WTC11 (cell line): ENCODE data around the gene EPHB3. TPM values are rescaled to one million over a fixed set of nuclear protein-coding genes. Genes with fewer than 3 reads are reported as not detected.
A peak's percentile ranks its signal among the peaks of the same experiment; 100 is the strongest.

Experiments
- ATF2 ChIP-seq: sonication (generic); formaldehyde crosslinking; IDR thresholded peaks from 2 replicates; pipeline ENCODE4 v1.8.1; 2022; ENCODE audit warnings: low read depth, missing genetic modification reagents, borderline replicate concordance
- ATF6 ChIP-seq: sonication (generic); formaldehyde crosslinking; IDR thresholded peaks from 2 replicates; pipeline ENCODE4 v1.8.1; 2023; ENCODE audit warnings: mild to moderate bottlenecking, missing genetic modification reagents
- CREM ChIP-seq: sonication (generic); formaldehyde crosslinking; IDR thresholded peaks from 2 replicates; pipeline ENCODE4 v1.8.1; 2022; ENCODE audit warnings: mild to moderate bottlenecking, missing genetic modification reagents, moderate library complexity
- ESRRA ChIP-seq: sonication (generic); formaldehyde crosslinking; IDR thresholded peaks from 2 replicates; pipeline ENCODE4 v1.8.1; 2022; ENCODE audit warnings: mild to moderate bottlenecking, missing genetic modification reagents, borderline replicate concordance
- ETV6 ChIP-seq: sonication (generic); formaldehyde crosslinking; IDR thresholded peaks from 2 replicates; pipeline ENCODE4 v1.8.1; 2022; ENCODE audit warnings: mild to moderate bottlenecking, missing genetic modification reagents
- FOXJ3 ChIP-seq: sonication (generic); formaldehyde crosslinking; IDR thresholded peaks from 2 replicates; pipeline ENCODE4 v1.9.0; 2021; ENCODE audit warnings: missing genetic modification reagents, mild to moderate bottlenecking, borderline replicate concordance
- GRHL2 ChIP-seq: fragments of 250-450 bp; sonication (Bioruptor Pico); IDR thresholded peaks from 2 replicates; pipeline ENCODE4 v1.8.0; 2022; ENCODE audit warnings: mild to moderate bottlenecking, moderate library complexity; ENCODE audit not compliant: insufficient replicate concordance, severe bottlenecking
- HMGA2 ChIP-seq: fragments of 250-450 bp; sonication (Bioruptor Pico); IDR thresholded peaks from 2 replicates; pipeline ENCODE4 v1.4.0; 2021; ENCODE audit warnings: mild to moderate bottlenecking, moderate library complexity
- NFE2L1 ChIP-seq: sonication (generic); formaldehyde crosslinking; IDR thresholded peaks from 2 replicates; pipeline ENCODE4 v1.8.1; 2023; ENCODE audit warnings: missing genetic modification reagents
- NR1H2 ChIP-seq: sonication (generic); formaldehyde crosslinking; IDR thresholded peaks from 2 replicates; pipeline ENCODE4 v1.9.0; 2021; ENCODE audit warnings: mild to moderate bottlenecking, moderate library complexity, missing genetic modification reagents
- NR2C2 ChIP-seq: sonication (generic); formaldehyde crosslinking; IDR thresholded peaks from 2 replicates; pipeline ENCODE4 v1.8.0; 2022; ENCODE audit warnings: mild to moderate bottlenecking, missing genetic modification reagents
- OVOL2 ChIP-seq: fragments of 250-450 bp; sonication (Bioruptor Pico); IDR thresholded peaks from 2 replicates; pipeline ENCODE4 v1.9.0; 2021; ENCODE audit warnings: mild to moderate bottlenecking, borderline replicate concordance
- SOX15 ChIP-seq: fragments of 250-450 bp; sonication (Bioruptor Pico); IDR thresholded peaks from 2 replicates; pipeline ENCODE4 v1.9.0; 2021; ENCODE audit warnings: mild to moderate bottlenecking
- SP1 ChIP-seq: sonication (generic); formaldehyde crosslinking; conservative IDR thresholded peaks from 2 replicates; pipeline ENCODE4 v1.8.1; 2022; ENCODE audit warnings: missing genetic modification reagents
- TEAD1 ChIP-seq: sonication (generic); formaldehyde crosslinking; IDR thresholded peaks from 2 replicates; pipeline ENCODE4 v1.8.0; 2022; ENCODE audit warnings: mild to moderate bottlenecking, missing genetic modification reagents
- ZNF219 ChIP-seq: sonication (generic); formaldehyde crosslinking; IDR thresholded peaks from 2 replicates; pipeline ENCODE4 v1.8.0; 2023; ENCODE audit warnings: missing genetic modification reagents, mild to moderate bottlenecking, borderline replicate concordance
- ZNF396 ChIP-seq: fragments of 250-450 bp; sonication (Bioruptor Pico); IDR thresholded peaks from 2 replicates; pipeline ENCODE4 v1.8.0; 2021; ENCODE audit warnings: mild to moderate bottlenecking, moderate library complexity, borderline replicate concordance
- total RNA-seq: library from RNA; stranded (reverse); gene quantifications from 3 replicates; pipeline ENCODE4 v1.2.3, GENCODE V29; 2021
- TF ChIP-seq, protein P1 (sequence below): sonication (generic); formaldehyde crosslinking; IDR thresholded peaks from 2 replicates; pipeline ENCODE4 v1.8.1; 2022; ENCODE audit warnings: missing genetic modification reagents, borderline replicate concordance
- TF ChIP-seq, protein P2 (sequence below): sonication (generic); formaldehyde crosslinking; IDR thresholded peaks from 2 replicates; pipeline ENCODE4 v1.8.1; 2022; ENCODE audit warnings: mild to moderate bottlenecking, moderate library complexity, missing genetic modification reagents
- TF ChIP-seq, protein P3 (sequence below): sonication (generic); formaldehyde crosslinking; conservative IDR thresholded peaks from 2 replicates; pipeline ENCODE4 v1.8.1; 2022; ENCODE audit warnings: mild to moderate bottlenecking, missing genetic modification reagents
- TF ChIP-seq, protein P4 (sequence below): sonication (generic); formaldehyde crosslinking; IDR thresholded peaks from 2 replicates; pipeline ENCODE4 v1.8.0; 2022; ENCODE audit warnings: missing genetic modification reagents
- TF ChIP-seq, protein P5 (sequence below): sonication (generic); formaldehyde crosslinking; IDR thresholded peaks from 2 replicates; pipeline ENCODE4 v1.8.1; 2023; ENCODE audit warnings: mild to moderate bottlenecking, missing genetic modification reagents, moderate library complexity
- TF ChIP-seq, protein P6 (sequence below): fragments of 250-450 bp; sonication (Bioruptor Pico); IDR thresholded peaks from 2 replicates; pipeline ENCODE4 v1.9.0; 2021; ENCODE audit warnings: moderate library complexity, mild to moderate bottlenecking, inconsistent platforms, borderline replicate concordance
- TF ChIP-seq, protein P7 (sequence below): sonication (generic); formaldehyde crosslinking; IDR thresholded peaks from 2 replicates; pipeline ENCODE4 v1.8.1; 2023; ENCODE audit warnings: mild to moderate bottlenecking, missing genetic modification reagents, moderate library complexity
- TF ChIP-seq, protein P8 (sequence below): sonication (generic); formaldehyde crosslinking; IDR thresholded peaks from 2 replicates; pipeline ENCODE4 v1.8.0; 2023; ENCODE audit warnings: missing genetic modification reagents

EPHB3 gene
- total RNA-seq, 1 experiment from 2014 or later: 11.4 TPM

DNA sequence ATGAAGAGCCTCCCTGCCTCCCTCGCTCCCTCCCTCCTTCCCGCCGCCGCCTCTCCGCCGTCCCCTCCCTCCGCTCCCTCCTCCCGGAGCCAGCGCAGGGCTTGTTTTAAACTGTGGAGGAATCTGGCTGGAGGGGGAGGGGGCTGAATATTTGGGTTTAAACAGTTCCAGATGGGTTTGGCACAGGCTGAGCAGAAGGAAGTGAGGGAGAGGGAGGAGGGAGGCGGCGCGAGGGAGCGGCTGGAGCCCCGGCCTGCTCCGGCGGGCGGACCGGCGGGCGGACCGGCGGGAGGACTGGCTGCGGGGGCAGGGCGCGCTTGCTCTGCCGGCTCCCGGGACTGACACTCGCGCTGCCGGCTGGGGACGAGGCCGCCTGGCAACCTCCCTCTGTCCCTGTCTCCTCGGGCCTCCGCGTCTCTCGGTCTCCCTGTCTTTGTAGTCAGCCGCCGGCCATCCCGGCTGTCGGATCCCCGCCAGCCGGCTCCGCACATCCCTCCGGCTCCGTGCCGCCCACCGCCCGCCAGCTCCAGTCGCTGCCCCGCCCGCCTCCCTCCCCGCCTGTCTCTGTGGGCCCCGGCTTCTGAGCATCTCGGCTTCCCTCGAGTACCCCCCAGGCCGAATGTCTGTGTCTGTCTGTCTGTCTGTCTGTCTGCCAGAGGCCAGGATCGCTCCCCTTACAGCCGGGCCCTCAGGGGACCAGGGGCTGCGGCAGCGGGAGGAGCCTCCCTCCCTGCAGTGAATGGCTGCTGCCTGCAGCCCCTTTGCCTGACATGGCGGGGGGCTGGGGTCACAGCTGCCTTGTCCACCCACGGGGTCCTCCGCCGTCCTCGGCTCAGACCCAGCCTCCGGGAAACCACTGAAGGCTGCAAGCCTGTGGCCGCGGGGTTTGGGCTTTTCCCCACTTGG lies 7.6 kb downstream of the EPHB3 start (continued):
- TF ChIP-seq, protein P1, sequence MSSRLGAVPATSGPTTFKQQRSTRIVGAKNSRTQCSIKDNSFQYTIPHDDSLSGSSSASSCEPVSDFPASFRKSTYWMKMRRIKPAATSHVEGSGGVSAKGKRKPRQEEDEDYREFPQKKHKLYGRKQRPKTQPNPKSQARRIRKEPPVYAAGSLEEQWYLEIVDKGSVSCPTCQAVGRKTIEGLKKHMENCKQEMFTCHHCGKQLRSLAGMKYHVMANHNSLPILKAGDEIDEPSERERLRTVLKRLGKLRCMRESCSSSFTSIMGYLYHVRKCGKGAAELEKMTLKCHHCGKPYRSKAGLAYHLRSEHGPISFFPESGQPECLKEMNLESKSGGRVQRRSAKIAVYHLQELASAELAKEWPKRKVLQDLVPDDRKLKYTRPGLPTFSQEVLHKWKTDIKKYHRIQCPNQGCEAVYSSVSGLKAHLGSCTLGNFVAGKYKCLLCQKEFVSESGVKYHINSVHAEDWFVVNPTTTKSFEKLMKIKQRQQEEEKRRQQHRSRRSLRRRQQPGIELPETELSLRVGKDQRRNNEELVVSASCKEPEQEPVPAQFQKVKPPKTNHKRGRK: no peak
- TF ChIP-seq SP1 (CRISPR knock-in tag) (no peak; the same call in 1 of the 2 replicates), ATF2 (CRISPR knock-in tag) (no peak), ESRRA (CRISPR knock-in tag) (no peak), GRHL2 (CRISPR knock-in tag) (no peak), ATF6 (CRISPR knock-in tag) (no peak), HMGA2 (no peak), OVOL2 (CRISPR knock-in tag) (no peak), CREM (no peak), ZNF396 (CRISPR knock-in tag) (no peak), ETV6 (CRISPR knock-in tag) (no peak), NR1H2 (no peak), SOX15 (CRISPR knock-in tag) (no peak), ZNF219 (CRISPR knock-in tag) (no peak), NR2C2 (no peak), FOXJ3 (no peak), NFE2L1 (CRISPR knock-in tag) (peak; percentile 28; the same call in 1 of the 2 replicates), TEAD1 (CRISPR knock-in tag) (0 out of 2 replicates have a peak, but pooled peaks have one; percentile 28)
- TF ChIP-seq, protein P2, sequence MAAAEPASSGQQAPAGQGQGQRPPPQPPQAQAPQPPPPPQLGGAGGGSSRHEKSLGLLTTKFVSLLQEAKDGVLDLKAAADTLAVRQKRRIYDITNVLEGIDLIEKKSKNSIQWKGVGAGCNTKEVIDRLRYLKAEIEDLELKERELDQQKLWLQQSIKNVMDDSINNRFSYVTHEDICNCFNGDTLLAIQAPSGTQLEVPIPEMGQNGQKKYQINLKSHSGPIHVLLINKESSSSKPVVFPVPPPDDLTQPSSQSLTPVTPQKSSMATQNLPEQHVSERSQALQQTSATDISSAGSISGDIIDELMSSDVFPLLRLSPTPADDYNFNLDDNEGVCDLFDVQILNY: 0 out of 2 replicates have a peak, but pooled peaks have one; percentile 21
- TF ChIP-seq, protein P3, sequence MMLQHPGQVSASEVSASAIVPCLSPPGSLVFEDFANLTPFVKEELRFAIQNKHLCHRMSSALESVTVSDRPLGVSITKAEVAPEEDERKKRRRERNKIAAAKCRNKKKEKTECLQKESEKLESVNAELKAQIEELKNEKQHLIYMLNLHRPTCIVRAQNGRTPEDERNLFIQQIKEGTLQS (CRISPR knock-in tag): no peak
- TF ChIP-seq, protein P4, sequence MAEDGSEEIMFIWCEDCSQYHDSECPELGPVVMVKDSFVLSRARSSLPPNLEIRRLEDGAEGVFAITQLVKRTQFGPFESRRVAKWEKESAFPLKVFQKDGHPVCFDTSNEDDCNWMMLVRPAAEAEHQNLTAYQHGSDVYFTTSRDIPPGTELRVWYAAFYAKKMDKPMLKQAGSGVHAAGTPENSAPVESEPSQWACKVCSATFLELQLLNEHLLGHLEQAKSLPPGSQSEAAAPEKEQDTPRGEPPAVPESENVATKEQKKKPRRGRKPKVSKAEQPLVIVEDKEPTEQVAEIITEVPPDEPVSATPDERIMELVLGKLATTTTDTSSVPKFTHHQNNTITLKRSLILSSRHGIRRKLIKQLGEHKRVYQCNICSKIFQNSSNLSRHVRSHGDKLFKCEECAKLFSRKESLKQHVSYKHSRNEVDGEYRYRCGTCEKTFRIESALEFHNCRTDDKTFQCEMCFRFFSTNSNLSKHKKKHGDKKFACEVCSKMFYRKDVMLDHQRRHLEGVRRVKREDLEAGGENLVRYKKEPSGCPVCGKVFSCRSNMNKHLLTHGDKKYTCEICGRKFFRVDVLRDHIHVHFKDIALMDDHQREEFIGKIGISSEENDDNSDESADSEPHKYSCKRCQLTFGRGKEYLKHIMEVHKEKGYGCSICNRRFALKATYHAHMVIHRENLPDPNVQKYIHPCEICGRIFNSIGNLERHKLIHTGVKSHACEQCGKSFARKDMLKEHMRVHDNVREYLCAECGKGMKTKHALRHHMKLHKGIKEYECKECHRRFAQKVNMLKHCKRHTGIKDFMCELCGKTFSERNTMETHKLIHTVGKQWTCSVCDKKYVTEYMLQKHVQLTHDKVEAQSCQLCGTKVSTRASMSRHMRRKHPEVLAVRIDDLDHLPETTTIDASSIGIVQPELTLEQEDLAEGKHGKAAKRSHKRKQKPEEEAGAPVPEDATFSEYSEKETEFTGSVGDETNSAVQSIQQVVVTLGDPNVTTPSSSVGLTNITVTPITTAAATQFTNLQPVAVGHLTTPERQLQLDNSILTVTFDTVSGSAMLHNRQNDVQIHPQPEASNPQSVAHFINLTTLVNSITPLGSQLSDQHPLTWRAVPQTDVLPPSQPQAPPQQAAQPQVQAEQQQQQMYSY (CRISPR knock-in tag): peak; percentile 90
- TF ChIP-seq, protein P5, sequence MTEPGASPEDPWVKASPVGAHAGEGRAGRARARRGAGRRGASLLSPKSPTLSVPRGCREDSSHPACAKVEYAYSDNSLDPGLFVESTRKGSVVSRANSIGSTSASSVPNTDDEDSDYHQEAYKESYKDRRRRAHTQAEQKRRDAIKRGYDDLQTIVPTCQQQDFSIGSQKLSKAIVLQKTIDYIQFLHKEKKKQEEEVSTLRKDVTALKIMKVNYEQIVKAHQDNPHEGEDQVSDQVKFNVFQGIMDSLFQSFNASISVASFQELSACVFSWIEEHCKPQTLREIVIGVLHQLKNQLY (CRISPR knock-in tag): no peak
- TF ChIP-seq, protein P6, sequence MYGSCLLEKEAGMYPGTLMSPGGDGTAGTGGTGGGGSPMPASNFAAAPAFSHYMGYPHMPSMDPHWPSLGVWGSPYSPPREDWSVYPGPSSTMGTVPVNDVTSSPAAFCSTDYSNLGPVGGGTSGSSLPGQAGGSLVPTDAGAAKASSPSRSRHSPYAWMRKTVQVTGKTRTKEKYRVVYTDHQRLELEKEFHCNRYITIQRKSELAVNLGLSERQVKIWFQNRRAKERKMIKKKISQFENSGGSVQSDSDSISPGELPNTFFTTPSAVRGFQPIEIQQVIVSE (CRISPR knock-in tag): no peak
- TF ChIP-seq, protein P7, sequence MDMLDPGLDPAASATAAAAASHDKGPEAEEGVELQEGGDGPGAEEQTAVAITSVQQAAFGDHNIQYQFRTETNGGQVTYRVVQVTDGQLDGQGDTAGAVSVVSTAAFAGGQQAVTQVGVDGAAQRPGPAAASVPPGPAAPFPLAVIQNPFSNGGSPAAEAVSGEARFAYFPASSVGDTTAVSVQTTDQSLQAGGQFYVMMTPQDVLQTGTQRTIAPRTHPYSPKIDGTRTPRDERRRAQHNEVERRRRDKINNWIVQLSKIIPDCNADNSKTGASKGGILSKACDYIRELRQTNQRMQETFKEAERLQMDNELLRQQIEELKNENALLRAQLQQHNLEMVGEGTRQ (CRISPR knock-in tag): no peak
- TF ChIP-seq, protein P8, sequence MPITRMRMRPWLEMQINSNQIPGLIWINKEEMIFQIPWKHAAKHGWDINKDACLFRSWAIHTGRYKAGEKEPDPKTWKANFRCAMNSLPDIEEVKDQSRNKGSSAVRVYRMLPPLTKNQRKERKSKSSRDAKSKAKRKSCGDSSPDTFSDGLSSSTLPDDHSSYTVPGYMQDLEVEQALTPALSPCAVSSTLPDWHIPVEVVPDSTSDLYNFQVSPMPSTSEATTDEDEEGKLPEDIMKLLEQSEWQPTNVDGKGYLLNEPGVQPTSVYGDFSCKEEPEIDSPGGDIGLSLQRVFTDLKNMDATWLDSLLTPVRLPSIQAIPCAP: no peak
